Cardiac muscle cell (in vitro differentiated cells and primary cell): ENCODE data around the gene CTIF. TPM values are rescaled to one million over a fixed set of nuclear protein-coding genes. Genes with fewer than 3 reads are reported as not detected.

ENCODE experiments used
- DNase-seq, 2 donors: peaks; one replicate each; pipeline versions ENCODE4 v3.0.0 to v3.0.0-alpha.2; 2010 to 2017; ENCODE audit warnings: low read depth in 1 of 2, low spot score in 1 of 2
- H3K27ac ChIP-seq: fragments of 200-600 bp; sonication (generic); 2 replicates; pipeline ENCODE4 v1.5.1; 2016
- H3K27me3 ChIP-seq: fragments of 200-600 bp; sonication (generic); 2 replicates; pipeline ENCODE4 v1.6.0; 2016; ENCODE audit warnings: control low read depth
- H3K36me3 ChIP-seq: fragments of 200-600 bp; sonication (generic); 2 replicates; pipeline ENCODE4 v1.5.1; 2016; ENCODE audit warnings: control low read depth
- H3K4me1 ChIP-seq: fragments of 200-600 bp; sonication (generic); 2 replicates; pipeline ENCODE4 v1.8.1; 2017; ENCODE audit warnings: low read depth, mild to moderate bottlenecking, mixed run types
- H3K4me3 ChIP-seq: fragments of 200-600 bp; sonication (generic); 2 replicates; pipeline ENCODE4 v1.5.1; 2016; ENCODE audit warnings: mild to moderate bottlenecking
- H3K9me3 ChIP-seq: fragments of 200-600 bp; sonication (generic); 2 replicates; pipeline ENCODE4 v1.5.1; 2017; ENCODE audit warnings: low read depth, mild to moderate bottlenecking, control low read depth
- polyA plus RNA-seq: library from polyadenylated mRNA; unstranded; fragments of >200 nt; fragmentation: Nextera tagmentation; extraction: Ambion mirVana; gene quantifications from 2 replicates; pipeline ENCODE4 v1.2.1, GENCODE V29; 2016
- total RNA-seq: library from RNA; depleted of rRNA; stranded (reverse); fragments of >200 nt; gene quantifications from 2 replicates; pipeline ENCODE4 v1.2.3, GENCODE V29; 2016
- TF ChIP-seq, protein P1 (sequence below): IDR thresholded peaks from 2 replicates; pipeline ENCODE4 v1.5.1; 2012; ENCODE audit warnings: low read depth, mild to moderate bottlenecking, low read length

CTIF gene
- total and polyA plus RNA-seq, 2 experiments from 2014 or later = 16.5 to 22.0 TPM

DNA sequence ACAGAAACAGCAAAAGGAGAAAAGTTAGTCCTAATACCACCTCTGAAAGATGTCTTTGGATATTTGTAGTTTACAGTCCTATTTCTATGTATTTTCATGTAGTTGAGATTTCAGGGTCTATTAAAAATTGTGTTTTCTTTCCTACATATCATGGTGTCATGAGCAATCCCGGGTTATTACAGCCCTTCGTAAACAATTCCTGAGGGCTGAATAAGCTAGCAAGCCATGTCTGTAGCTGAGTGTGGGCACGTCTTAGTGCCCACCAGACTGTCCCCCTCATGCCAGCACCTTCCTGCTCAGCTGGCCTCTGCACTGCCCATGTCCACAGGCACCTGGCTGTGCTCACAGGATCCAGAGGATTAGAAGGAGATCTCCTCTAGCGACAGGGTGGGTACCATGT lies 60.6 kb downstream of the CTIF start:
- Histone ChIP-seq H3K27ac (no peak overlapping the region), H3K4me1 (peaks cover 10% of the 10 kb centered on the region), H3K27me3 (no peaks in the 10 kb centered on the region), H3K9me3 (no peaks in the 10 kb centered on the region), H3K36me3 (no peaks in the 10 kb centered on the region), H3K4me3 (no peak overlapping the region)
- DNase-seq = no peak
- TF ChIP-seq, protein P1, sequence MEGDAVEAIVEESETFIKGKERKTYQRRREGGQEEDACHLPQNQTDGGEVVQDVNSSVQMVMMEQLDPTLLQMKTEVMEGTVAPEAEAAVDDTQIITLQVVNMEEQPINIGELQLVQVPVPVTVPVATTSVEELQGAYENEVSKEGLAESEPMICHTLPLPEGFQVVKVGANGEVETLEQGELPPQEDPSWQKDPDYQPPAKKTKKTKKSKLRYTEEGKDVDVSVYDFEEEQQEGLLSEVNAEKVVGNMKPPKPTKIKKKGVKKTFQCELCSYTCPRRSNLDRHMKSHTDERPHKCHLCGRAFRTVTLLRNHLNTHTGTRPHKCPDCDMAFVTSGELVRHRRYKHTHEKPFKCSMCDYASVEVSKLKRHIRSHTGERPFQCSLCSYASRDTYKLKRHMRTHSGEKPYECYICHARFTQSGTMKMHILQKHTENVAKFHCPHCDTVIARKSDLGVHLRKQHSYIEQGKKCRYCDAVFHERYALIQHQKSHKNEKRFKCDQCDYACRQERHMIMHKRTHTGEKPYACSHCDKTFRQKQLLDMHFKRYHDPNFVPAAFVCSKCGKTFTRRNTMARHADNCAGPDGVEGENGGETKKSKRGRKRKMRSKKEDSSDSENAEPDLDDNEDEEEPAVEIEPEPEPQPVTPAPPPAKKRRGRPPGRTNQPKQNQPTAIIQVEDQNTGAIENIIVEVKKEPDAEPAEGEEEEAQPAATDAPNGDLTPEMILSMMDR = no peak

DNA sequence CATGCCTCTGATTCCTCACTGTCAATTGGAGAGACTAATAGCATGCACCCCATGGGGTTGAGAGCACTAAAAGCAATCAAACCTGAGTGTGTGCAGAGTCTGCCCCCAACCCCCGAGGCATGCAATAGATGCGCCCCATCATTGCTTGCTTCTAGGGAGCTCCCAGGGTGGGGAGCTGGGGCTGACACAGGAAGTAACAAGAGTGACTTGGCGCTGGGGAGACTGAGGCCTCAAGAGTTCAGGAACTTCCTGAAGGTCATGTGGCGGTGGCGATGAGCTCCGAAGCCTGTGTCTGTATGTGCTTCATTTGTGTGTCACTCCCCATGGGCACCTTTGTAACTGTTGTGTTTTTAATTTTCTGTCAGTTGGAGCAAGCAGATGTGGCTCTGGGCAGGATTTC lies 61.2 kb downstream of the CTIF start:
- Histone ChIP-seq H3K36me3 (no peaks in the 10 kb centered on the region), H3K27ac (peak overlapping the region; percentile 66), H3K9me3 (no peaks in the 10 kb centered on the region), H3K27me3 (no peaks in the 10 kb centered on the region), H3K4me1 (peaks cover 10% of the 10 kb centered on the region), H3K4me3 (no peak overlapping the region)
- DNase-seq = no peak
- TF ChIP-seq, protein P1 = no peak

DNA sequence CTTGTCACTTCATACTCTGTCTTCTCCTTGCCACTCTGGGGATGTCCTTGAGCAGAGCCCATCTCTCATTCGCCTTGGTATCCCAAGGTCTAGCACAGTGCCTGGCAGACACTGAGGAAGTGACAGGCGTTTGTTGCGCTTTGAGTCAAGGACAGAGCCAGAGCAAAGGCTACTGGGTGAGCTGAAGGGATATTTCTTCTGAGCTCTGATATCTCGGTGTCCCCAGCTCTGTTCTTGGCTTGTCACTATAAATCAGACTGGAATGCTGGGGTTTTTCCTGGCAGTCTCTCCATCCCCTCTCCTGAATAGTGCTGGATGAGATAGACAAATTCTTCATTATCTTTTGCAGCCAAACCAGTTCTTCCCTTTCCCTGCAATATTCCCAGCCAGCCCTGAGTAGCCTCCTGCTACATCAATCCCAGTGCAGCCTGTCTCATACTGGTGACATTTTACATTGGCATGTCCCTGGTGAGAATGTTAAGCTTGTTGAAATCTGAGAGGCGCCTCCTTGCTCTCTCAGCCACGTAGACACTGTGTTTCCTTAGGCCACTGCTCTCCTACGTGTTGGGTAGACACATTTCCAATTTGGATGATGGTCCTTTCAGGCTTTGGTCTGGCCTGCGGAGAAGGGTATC lies 61.7 kb downstream of the CTIF start:
- no peaks in the 10 kb centered on the region for H3K36me3 ChIP-seq
- H3K27ac ChIP-seq = peak overlapping the region; percentile 66
- no peaks in the 10 kb centered on the region for H3K27me3 ChIP-seq
- DNase-seq = peak in 1 of 2 donors; percentile 52
- TF ChIP-seq, protein P1 = no peak
- H3K4me1 ChIP-seq = peaks cover 10% of the 10 kb centered on the region
- H3K4me3 ChIP-seq = no peak overlapping the region
- no peaks in the 10 kb centered on the region for H3K9me3 ChIP-seq

DNA sequence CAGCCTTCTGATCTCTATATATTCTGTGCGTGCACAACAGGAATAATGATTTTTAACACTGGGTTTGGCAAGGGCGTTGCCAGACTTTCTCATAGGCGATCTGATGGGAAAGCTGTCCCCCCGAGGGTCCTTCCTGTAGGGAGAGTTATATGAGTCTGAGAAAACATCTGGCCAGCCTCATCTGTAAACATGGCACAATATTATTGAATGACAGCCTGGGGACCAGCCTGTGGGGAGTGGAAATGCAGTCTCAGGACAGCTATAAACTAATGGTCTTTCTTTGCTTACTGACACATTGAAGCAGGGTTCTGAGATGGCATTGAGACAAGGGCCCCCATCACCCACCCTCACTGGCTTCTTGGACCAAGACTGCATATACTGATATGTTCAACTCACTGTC lies 62.5 kb downstream of the CTIF start:
- no peaks in the 10 kb centered on the region for H3K9me3 ChIP-seq
- no peak overlapping the region for H3K4me3 ChIP-seq
- TF ChIP-seq, protein P1 = no peak
- H3K36me3 ChIP-seq = no peaks in the 10 kb centered on the region
- H3K4me1 ChIP-seq = peaks cover 10% of the 10 kb centered on the region
- no peaks in the 10 kb centered on the region for H3K27me3 ChIP-seq
- no peak for DNase-seq
- peak overlapping the region; percentile 66 for H3K27ac ChIP-seq

DNA sequence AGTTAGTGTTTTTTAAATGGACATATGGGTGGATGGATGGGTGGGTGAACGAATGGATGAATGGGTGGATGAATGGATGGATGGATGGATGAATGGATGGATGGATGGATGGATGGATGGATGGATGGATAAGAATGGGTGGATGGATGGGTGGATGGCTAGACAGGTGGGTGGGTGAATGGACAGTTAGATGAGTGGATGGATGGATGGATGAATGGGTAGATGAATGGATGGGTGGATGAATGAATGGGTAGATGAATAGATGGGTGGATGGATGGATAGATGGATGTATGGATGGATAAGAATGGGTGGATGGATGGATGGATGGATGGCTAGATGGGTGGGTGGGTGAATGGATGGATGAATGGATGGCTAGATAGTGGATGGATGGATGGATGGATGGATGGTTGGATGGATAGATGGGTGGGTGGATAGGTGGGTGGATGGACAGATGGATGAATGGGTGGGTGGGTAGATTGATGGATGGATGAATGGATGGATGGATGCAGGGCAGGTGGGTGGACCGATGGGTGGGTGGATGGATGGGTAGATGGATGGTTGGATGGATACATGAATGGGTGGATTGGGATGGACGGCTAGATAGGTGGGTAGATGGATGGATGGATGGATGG lies 64.0 kb downstream of the CTIF start:
- Histone ChIP-seq H3K27ac (no peak overlapping the region), H3K27me3 (no peaks in the 10 kb centered on the region), H3K4me3 (no peak overlapping the region), H3K9me3 (no peaks in the 10 kb centered on the region), H3K36me3 (no peaks in the 10 kb centered on the region), H3K4me1 (peaks cover 10% of the 10 kb centered on the region)
- TF ChIP-seq, protein P1 = no peak
- no peak for DNase-seq
